Activated naive CD8-positive, alpha-beta T cell treated with anti-CD3 and anti-CD28 coated beads for 36 hours (primary cell): Measurements from ENCODE around the gene RFX3. TPM values are rescaled to one million over a fixed set of nuclear protein-coding genes. Genes with fewer than 3 reads are reported as not detected.

Experiments
- DNase-seq: peaks from one replicate; pipeline ENCODE4 v3.0.0; 2021
- H3K27ac Mint-ChIP-seq: one replicate; pipeline ENCODE4 v1.8.0; 2022; ENCODE audit warnings: mild to moderate bottlenecking, moderate library complexity, mixed read lengths
- H3K27me3 Mint-ChIP-seq: one replicate; pipeline ENCODE4 v1.8.0; 2022; ENCODE audit warnings: mild to moderate bottlenecking, mixed read lengths
- H3K36me3 Mint-ChIP-seq: one replicate; pipeline ENCODE4 v1.8.0; 2021; ENCODE audit warnings: mild to moderate bottlenecking, mixed read lengths
- H3K4me1 Mint-ChIP-seq: one replicate; pipeline ENCODE4 v1.8.0; 2021; ENCODE audit warnings: mixed read lengths
- H3K4me3 Mint-ChIP-seq: one replicate; pipeline ENCODE4 v1.8.0; 2022; ENCODE audit warnings: mild to moderate bottlenecking, moderate library complexity, mixed read lengths
- H3K9me3 Mint-ChIP-seq: one replicate; pipeline ENCODE4 v1.8.0; 2022; ENCODE audit warnings: mixed read lengths
- total RNA-seq, 2 experiments: library from RNA; stranded (reverse); gene quantifications; one replicate each; pipeline ENCODE4 v1.2.3, GENCODE V29; 2021

RFX3 gene
- total RNA-seq, 2 experiments from 2014 or later: 10.1 to 10.4 TPM

GRCh38 chr9:3247211-3247610 is 278.6 kb downstream of the RFX3 start:
- Mint-ChIP-seq H3K36me3 (peaks cover 17% of the 10 kb centered on the region), H3K4me3 (no peak overlapping the region), H3K9me3 (no peaks in the 10 kb centered on the region), H3K27me3 (no peaks in the 10 kb centered on the region), H3K4me1 (peaks cover 2% of the 10 kb centered on the region), H3K27ac (no peak overlapping the region)
- DNase-seq: no peak

- Mint-ChIP-seq H3K36me3 (peaks cover 11% of the 10 kb centered on the region), H3K27ac (no peak overlapping the region), H3K27me3 (no peaks in the 10 kb centered on the region), H3K4me1 (peaks cover 10% of the 10 kb centered on the region), H3K4me3 (no peak overlapping the region), H3K9me3 (no peaks in the 10 kb centered on the region)
- DNase-seq: no peak
Observed at GRCh38 chr9:3246241-3246640, 279.6 kb downstream of the RFX3 start.

- no peak overlapping the region for H3K27ac Mint-ChIP-seq
- peaks cover 10% of the 10 kb centered on the region for H3K4me1 Mint-ChIP-seq
- DNase-seq: no peak
Observed at GRCh38 chr9:3244963-3245653, 280.7 kb downstream of the RFX3 start.

DNA sequence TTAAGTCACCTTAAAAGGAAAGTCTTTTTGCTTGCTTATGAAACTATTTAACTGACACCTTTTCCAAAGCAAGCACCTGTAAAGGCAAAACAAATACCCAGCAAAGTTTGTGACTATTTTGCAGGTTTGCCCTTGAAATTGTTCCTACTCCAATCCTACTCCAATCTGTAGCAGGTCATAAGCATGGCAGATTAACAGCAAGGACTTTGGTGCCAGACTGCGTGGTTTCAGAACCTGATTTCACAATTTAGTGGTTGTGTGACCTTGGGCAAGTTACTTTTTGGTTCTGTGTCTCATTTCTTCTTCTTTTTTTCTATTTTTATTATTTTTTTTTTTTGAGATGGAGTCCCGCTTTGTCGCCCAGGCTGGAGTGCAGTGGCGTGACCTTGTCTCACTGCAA is 282.1 kb downstream of the RFX3 start:
- H3K36me3 Mint-ChIP-seq: peaks cover 11% of the 10 kb centered on the region
- no peaks in the 10 kb centered on the region for H3K9me3 Mint-ChIP-seq
- H3K4me3 Mint-ChIP-seq: no peak overlapping the region
- H3K4me1 Mint-ChIP-seq: peaks cover 10% of the 10 kb centered on the region
- no peak overlapping the region for H3K27ac Mint-ChIP-seq
- H3K27me3 Mint-ChIP-seq: no peaks in the 10 kb centered on the region
- DNase-seq: no peak

More at GRCh38 chr9:3244963-3245653, 280.7 kb downstream of the RFX3 start:
- Mint-ChIP-seq H3K9me3 (no peaks in the 10 kb centered on the region), H3K4me3 (no peak overlapping the region), H3K36me3 (peaks cover 11% of the 10 kb centered on the region), H3K27me3 (no peaks in the 10 kb centered on the region)

- Mint-ChIP-seq H3K36me3 (peaks cover 2% of the 10 kb centered on the region), H3K27ac (no peak overlapping the region), H3K4me1 (peaks cover 10% of the 10 kb centered on the region), H3K9me3 (no peaks in the 10 kb centered on the region), H3K4me3 (no peak overlapping the region), H3K27me3 (no peaks in the 10 kb centered on the region)
- DNase-seq: no peak
Observed at GRCh38 chr9:3241290-3241689, 284.5 kb downstream of the RFX3 start.

DNA sequence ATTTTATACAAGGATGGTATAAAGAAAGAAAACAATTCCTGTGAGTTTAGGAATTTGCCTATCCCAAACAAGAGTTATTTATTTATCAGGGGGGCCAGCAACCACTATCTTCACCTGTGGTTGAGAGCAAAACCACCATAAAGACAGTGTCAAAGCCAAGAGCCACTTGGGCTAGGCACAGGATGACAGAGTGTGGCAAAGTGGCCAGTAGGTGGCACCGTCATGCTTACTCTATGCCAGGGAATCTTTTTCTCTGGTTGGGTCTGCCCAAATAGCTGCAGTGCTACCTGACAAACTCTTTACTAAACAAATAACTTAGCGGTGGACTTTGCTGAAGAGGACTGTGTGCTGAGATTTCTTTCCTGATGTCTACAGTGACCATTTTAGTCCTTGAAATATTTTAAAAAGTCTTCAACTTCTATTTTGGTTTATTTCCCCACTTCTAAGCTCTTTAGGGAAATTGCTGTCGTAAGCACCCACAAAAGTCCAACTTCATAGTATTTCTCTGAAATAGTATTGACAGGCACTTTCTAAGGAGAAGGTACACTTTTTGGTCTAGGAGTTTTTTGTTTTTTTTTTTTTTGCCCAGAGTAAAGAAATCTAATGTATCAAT is 285.0 kb downstream of the RFX3 start:
- no peak overlapping the region for H3K4me3 Mint-ChIP-seq
- H3K9me3 Mint-ChIP-seq: no peaks in the 10 kb centered on the region
- no peaks in the 10 kb centered on the region for H3K27me3 Mint-ChIP-seq
- H3K36me3 Mint-ChIP-seq: peaks cover 2% of the 10 kb centered on the region
- peak; percentile 46 for DNase-seq
- peaks cover 10% of the 10 kb centered on the region for H3K4me1 Mint-ChIP-seq
- H3K27ac Mint-ChIP-seq: no peak overlapping the region

GRCh38 chr9:3239240-3239639 is 286.6 kb downstream of the RFX3 start:
- Mint-ChIP-seq H3K27me3 (no peaks in the 10 kb centered on the region), H3K9me3 (no peaks in the 10 kb centered on the region), H3K4me1 (peaks cover 10% of the 10 kb centered on the region), H3K36me3 (no peaks in the 10 kb centered on the region), H3K4me3 (no peak overlapping the region), H3K27ac (no peak overlapping the region)
- DNase-seq: no peak

- no peak for DNase-seq
- Mint-ChIP-seq H3K9me3 (no peaks in the 10 kb centered on the region), H3K4me3 (no peak overlapping the region), H3K4me1 (peaks cover 8% of the 10 kb centered on the region), H3K36me3 (no peaks in the 10 kb centered on the region), H3K27ac (no peak overlapping the region), H3K27me3 (no peaks in the 10 kb centered on the region)
Observed at GRCh38 chr9:3238236-3238635, 287.6 kb downstream of the RFX3 start.

DNA sequence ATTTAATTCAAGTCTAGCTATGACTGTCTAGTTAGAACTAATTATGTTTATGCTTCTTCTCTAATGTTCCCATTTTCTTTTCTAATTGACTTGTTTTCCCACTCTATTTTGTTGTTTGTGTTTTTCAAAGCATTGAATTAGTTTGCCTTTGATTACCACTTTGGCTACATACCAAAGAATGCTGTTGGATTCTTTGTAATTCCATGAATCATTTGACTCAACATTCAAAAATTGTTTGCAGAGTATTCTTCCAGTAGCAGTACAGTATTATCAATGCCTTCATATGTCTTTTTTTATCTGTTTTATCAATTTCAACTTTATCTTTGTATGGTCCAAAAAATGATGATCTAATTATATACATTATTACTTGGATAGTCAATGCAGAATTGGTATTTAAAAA is 288.7 kb downstream of the RFX3 start:
- Mint-ChIP-seq H3K9me3 (no peaks in the 10 kb centered on the region), H3K4me1 (peaks cover 8% of the 10 kb centered on the region), H3K27ac (no peak overlapping the region), H3K4me3 (no peak overlapping the region), H3K36me3 (peaks cover 1% of the 10 kb centered on the region), H3K27me3 (no peaks in the 10 kb centered on the region)
- DNase-seq: no peak

DNA sequence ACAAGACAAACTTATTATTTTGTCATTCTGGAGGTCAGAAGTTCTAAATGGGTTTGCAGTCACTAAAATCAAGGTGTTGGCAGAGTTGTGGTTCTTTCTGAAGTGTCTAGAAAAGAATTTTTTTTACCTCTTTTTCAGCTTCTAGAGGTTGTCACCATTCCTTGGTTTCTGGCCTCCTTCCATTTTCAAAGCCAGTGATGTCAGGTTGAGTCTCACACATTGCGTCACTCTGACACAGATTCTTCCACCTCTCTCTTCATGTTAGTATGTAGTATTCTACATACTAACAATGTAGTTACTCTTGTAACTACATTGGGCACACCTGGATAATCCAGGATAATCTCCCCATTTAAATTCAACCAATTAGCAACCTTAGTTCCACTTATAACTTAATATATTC is 290.3 kb downstream of the RFX3 start:
- peaks cover 3% of the 10 kb centered on the region for H3K36me3 Mint-ChIP-seq
- no peaks in the 10 kb centered on the region for H3K9me3 Mint-ChIP-seq
- H3K27ac Mint-ChIP-seq: no peak overlapping the region
- no peak overlapping the region for H3K4me3 Mint-ChIP-seq
- no peak for DNase-seq
- no peaks in the 10 kb centered on the region for H3K4me1 Mint-ChIP-seq
- H3K27me3 Mint-ChIP-seq: no peaks in the 10 kb centered on the region

GRCh38 chr9:3224931-3225330 is 300.9 kb downstream of the RFX3 start:
- no peaks in the 10 kb centered on the region for H3K27me3 Mint-ChIP-seq
- H3K36me3 Mint-ChIP-seq: peaks cover 4% of the 10 kb centered on the region
- DNase-seq: no peak
- no peaks in the 10 kb centered on the region for H3K4me1 Mint-ChIP-seq
- H3K4me3 Mint-ChIP-seq: no peak overlapping the region
- no peak overlapping the region for H3K27ac Mint-ChIP-seq
- no peaks in the 10 kb centered on the region for H3K9me3 Mint-ChIP-seq

DNA sequence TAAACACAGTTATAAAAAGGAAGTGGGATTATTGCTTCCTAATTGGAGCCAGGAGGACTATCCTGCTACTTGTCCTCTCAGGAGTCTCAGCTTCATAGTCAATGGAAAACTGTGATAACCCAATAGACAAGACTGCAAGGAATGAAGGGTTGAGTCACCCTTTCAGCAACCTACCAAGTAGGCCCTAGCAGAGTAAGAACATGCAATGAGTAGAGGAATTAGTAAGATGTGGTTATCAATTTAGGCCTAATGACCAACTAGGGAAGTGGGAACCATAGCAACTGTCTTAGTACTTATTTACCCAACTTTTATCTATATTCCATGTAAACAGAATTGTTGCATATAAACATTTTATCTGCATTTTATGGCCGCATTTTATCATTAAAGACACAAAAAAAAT is 310.1 kb downstream of the RFX3 start:
- Mint-ChIP-seq H3K4me1 (no peaks in the 10 kb centered on the region), H3K9me3 (no peaks in the 10 kb centered on the region), H3K27ac (no peak overlapping the region), H3K36me3 (no peaks in the 10 kb centered on the region), H3K4me3 (no peak overlapping the region), H3K27me3 (peaks cover 11% of the 10 kb centered on the region)
- no peak for DNase-seq

DNA sequence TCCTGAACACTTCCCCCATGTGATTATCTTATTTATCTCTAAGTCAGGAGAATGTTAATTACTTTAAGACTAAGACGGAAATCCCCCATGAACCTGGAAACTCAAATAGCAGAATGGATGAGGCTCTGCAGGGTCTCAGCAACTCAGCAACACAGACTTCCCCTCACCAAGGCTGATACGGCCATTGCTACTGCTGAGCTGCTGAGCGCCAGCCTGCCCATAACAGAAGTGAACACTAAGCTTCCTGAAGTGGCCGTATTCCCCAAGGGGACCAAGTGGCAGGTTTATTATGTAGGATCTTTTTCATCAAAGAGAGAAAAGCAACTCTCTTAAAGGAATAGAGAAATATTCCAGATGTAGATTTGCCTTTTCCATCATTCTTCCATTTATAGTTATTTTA is 311.1 kb downstream of the RFX3 start:
- Mint-ChIP-seq H3K27me3 (peaks cover 18% of the 10 kb centered on the region), H3K4me1 (no peaks in the 10 kb centered on the region), H3K36me3 (no peaks in the 10 kb centered on the region), H3K4me3 (no peak overlapping the region), H3K27ac (no peak overlapping the region), H3K9me3 (no peaks in the 10 kb centered on the region)
- DNase-seq: no peak

DNA sequence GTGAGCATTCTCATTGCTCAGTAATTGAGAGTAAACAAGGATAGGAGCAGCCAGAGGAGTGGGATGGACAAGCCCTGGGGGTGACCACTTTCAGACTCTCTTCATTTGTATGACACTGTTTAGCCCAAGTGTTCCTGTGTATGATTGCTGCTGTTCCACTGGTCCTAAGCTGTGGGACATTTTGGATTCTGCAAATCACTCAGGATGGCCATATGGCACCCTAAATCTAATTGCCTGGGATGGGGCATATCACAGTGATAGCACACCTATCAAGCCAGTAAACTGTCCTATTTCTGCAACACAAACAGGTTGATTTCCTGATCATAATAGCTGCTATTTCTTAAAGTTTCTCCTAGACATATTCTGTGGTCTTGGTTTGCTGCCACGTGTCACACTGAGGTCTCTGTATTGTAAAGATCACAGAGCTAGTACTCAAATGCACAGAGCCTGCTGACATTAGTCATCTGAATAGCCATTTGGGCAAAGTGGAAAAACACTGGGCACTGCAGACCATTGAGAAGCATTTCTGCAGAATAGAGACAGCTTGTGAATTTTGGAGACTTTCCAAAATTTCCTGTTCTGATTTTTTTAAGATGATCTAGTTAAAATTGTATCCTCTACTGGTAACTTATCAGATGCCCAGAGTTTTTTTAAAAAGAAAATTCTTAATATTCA is 320.2 kb downstream of the RFX3 start:
- H3K4me1 Mint-ChIP-seq: no peaks in the 10 kb centered on the region
- peaks cover 13% of the 10 kb centered on the region for H3K27me3 Mint-ChIP-seq
- DNase-seq: no peak
- H3K9me3 Mint-ChIP-seq: no peaks in the 10 kb centered on the region
- H3K36me3 Mint-ChIP-seq: no peaks in the 10 kb centered on the region
- no peak overlapping the region for H3K4me3 Mint-ChIP-seq
- H3K27ac Mint-ChIP-seq: no peak overlapping the region

- DNase-seq: no peak
- Mint-ChIP-seq H3K4me1 (no peaks in the 10 kb centered on the region), H3K9me3 (no peaks in the 10 kb centered on the region), H3K27ac (no peak overlapping the region), H3K27me3 (peaks cover 7% of the 10 kb centered on the region), H3K4me3 (no peak overlapping the region), H3K36me3 (no peaks in the 10 kb centered on the region)
Observed at GRCh38 chr9:3200331-3200774, 325.4 kb downstream of the RFX3 start.

GRCh38 chr9:3193791-3194190 is 332.0 kb downstream of the RFX3 start:
- H3K27ac Mint-ChIP-seq: no peak overlapping the region
- H3K36me3 Mint-ChIP-seq: no peaks in the 10 kb centered on the region
- H3K4me3 Mint-ChIP-seq: no peak overlapping the region
- peaks cover 4% of the 10 kb centered on the region for H3K27me3 Mint-ChIP-seq
- no peaks in the 10 kb centered on the region for H3K4me1 Mint-ChIP-seq
- no peak for DNase-seq
- H3K9me3 Mint-ChIP-seq: no peaks in the 10 kb centered on the region
